8988T (cell line): ENCODE data around the gene MED25.

Source experiments
- DNase-seq: peaks from one replicate; pipeline ENCODE4 v3.0.0; 2011

The MED25 gene

DNA sequence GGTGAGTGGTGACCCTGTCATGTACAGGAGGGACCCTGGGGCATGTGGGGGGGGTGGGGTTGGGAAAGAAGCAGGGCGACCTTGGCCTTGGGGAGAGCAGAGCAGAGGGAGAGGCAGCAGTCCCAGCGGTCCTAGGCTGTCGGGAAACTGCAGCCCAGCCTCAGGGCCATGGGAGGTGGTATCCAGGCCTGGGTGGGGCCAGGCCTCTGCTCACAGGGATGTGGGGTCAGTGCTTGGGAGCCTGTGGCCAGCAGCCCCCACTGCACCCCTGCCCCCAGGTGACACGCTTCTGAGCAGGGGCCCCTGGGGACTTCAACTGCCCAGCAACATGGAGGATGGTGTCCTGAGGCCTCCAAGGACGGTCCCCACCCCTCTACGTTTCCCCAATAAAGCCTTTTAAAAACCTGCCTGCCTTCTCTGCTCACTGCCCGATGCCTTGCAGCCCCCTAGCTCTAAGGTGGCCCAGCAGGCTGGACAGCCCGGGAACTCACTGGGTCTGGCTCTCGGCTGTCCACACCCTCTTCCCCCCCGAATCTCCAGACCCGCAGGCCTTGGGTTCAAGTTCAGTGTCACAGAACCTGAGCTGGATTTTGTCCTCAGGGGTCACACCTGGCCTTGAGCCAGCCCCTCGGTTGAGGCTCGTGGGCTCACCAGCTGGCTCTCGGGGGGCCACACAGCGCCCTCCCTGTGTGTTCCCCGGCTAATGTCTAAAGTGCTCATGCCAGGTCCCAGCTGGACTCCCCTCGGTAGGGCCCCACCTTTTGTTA is 42.4 kb downstream of the MED25 start:
- no peak for DNase-seq

DNA sequence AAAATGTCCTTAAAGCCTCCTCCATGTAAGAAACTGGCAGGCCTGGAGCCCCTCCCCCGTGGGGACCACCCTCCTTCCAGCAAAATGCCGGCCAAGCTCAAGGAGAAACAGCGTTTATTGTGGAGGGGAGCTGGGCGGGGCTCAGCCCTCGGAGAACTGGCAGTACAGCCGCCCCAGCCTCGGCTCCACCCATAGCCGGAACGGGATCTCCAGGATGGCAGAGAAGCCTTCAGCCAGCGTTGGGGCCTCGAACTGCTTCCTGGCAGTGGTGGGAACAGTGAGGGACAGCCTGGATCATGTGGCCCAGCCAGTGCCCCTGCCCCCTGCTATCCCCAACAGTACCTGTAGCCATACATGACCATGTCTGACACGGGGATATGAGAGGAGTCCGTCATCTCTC is 43.0 kb downstream of the MED25 start:
- DNase-seq, result peak; percentile 54

DNA sequence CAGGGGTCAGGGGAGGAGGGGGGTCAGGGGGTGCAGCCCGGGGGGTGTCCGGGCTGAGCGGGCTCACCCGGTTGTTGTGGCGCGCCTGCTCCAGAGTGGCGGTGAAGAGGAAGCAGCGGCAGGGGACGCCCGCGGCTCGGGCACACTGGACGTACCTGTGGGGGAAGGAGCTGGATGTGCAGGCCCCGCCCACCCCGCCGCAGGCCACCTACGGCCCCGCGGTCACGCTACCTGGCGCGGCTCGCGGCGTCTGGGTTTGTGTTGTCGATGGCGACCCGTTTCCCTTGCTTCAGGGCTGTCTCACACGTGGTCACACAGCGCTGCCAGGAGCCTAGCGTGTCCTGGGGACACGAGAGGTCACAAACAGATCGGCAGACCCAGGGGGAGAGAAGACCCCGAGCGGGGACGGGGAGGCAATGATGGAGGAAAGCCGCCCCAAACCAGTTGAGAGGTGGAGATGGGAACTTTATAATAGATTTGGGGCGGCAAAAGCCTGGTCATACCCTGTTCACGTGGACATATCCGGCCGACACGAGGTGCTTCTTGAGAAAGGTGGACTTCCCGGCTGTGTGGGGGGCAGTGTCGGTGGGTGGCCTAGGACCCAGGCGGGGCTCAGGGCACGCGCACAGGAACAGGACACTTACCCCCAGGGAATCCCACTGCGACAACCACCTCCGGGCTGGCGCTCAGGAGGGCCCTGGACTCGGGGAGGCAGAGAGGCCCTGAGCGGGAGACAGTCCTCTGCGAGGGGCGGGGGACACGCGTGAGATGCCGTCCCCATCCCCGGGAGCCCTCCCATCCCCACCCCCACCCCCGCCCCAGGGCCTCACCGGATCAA is 43.7 kb downstream of the MED25 start:
- no peak for DNase-seq

- peak; percentile 62 for DNase-seq
Observed at GRCh38 chr19:49862391-49863253, 44.5 kb downstream of the MED25 start.

DNA sequence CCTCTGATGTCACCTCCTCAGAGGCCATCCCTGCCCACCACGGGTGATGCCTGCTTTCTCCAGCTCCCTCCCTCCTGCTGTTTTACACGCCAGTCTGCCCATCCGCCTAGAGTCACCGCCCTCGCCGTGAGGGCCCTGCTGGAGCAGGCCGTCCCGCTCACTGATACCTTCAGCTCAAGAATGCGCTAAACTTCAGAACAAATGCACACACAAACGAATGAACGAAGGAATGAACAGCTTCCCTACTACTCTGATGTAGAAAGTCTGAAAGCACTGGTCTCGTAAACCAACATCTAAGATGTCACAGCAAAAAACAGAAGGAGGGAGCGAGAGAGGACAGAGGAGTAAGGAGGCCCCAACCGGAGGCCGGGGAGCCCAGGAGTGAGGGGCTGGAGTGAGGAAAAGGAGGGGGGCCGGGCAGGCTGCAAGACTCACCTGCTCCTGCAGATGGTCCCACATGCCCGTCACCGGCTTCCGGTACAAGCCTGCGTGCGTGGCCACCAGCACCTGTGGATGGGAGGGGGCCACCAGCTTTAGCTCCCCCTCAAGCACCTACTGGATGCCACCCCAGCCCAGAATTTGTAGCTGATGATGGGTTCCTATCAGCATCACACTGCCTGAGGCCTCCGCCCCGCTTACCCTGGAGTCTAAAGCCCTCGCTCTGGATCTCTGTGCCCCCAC is 45.3 kb downstream of the MED25 start:
- no peak for DNase-seq

DNA sequence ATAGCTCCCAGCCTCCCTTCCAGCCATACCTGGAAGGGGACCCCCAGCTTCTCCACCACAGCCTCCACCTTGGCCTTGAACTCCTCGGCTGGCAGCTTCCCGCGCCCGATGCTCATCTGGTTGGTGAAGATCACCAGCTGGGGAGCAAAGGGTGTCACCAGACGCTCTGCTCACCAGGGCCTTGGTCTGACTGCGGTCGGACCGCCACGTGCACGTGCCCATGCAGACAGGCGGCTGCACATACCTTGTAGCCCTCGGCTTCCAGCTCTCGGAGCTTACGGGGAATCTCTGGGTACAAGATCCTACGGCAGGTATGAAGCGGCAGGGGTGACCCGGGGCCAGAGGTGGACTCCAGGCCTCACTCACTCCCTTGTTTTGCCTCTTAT is 45.8 kb downstream of the MED25 start:
- no peak for DNase-seq

- DNase-seq, result no peak
Observed at GRCh38 chr19:49864890-49865289, 46.8 kb downstream of the MED25 start.

DNA sequence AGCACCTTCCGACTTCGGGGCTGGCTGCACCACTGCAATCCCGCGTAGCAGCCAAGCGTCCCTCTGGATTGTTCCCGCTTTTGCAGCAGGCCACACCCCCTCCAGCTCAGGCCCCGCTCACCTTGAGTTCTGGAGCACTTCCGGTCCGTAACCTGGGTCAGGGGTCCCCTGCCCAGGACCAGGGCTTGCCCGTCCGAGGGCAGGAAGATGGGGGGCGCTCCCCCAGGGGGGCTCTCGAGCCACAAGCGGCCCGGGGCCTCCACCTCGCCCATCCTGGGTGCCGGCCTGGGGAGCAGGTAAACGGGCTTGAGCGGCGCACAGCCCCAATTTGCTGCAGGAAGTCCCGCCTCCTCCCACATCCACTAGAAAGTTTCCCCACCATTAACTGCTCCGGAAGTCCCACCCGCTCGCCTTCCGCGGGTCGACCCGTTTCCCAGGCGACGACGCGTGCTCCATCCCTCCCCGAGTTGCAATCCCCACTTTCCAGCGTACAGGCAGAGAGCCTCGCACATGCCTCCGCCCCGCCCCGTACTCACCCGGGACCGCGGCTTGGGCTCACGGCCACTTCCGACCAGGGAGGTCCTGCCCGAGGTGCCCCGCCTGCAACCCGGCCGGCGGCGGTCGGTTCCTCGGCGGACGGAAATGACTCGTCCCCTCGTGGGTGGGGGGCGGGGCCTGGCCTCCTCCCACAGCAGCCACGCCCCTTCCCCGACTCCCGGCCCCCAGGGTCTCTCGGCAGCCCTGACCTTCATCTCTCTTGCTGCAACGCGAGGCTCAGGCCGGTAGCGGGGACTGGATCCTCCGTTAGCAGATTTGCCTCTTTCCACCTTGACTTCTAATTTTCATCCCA is 49.1 kb downstream of the MED25 start, which contains the start of gene PNKP:
PNKP (minus strand) TSS at position 644 of the 850 bp plus-strand sequence; CDS start at position 272, 372 bp downstream.
- DNase-seq, result peak; percentile 80

- no peak for DNase-seq
Observed at GRCh38 chr19:49869009-49869483, 51.0 kb downstream of the MED25 start.

DNA sequence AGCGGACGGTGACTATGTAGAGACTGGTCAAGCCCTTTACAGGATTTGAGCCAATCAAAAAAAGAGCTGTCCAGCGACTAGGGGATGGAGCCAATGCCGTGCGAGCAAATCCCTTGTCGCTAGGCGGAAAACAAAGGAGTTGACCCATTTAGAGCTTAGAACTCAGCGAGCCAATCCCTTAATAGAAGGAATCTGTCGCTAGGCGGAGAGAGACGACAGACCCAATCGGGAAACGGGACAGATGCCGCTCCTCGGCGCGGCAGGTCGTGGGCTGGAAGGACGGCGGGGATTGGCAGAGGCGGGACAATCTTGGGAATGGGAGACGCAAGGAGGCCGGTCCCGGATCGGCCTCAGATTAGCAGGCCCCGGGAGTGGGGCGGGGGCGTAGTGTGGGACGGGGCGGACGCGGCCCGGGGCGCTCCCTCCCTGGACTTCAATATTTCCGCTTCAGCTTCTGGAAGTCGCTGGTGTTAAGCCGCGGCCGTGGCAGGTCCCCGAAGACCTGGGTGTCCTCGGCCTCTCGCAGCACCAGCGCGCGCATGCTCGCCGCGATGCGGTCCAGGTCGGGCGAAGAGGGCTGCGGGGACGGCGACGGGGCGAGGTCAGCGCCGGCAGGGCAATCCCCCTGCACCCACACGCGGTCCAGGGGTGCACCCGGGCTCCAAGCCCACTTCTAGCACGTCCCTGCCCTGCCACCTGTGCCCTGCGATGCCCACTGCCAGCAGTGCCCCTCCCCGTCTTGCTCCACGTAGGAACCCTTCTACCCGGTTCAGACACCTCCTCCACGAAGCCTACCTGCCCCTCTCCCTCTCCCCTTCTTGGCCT is 51.6 kb downstream of the MED25 start:
- DNase-seq, result peak; percentile 70

GRCh38 chr19:49870309-49870901 is 52.3 kb downstream of the MED25 start:
- no peak for DNase-seq

- no peak for DNase-seq
Observed at GRCh38 chr19:49871349-49871985, 53.4 kb downstream of the MED25 start.

- no peak for DNase-seq
Observed at GRCh38 chr19:49872245-49873128, 54.4 kb downstream of the MED25 start.

GRCh38 chr19:49873129-49873521 is 55.0 kb downstream of the MED25 start:
- DNase-seq, result no peak

- no peak for DNase-seq
Observed at GRCh38 chr19:49873834-49874233, 55.7 kb downstream of the MED25 start.

- no peak for DNase-seq
Observed at GRCh38 chr19:49874503-49875157, 56.5 kb downstream of the MED25 start.

DNA sequence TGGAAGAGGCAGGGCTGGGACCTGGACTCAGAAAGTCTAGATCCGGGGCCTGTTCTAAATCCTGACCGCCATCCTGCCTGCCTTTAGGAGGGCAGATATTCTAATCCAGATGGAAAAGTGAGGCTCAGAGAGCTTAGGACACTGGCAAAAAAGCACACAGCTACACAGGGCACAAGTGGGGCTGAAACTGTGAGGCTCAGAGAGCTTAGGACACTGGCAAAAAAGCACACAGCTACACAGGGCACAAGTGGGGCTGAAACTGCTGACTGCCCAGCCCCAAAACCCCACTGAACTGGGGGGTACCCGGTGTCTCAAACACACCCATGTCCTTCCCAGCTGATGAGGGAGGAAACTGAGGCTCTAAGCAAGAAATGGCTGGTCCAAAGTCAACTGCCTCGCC is 57.1 kb downstream of the MED25 start:
- no peak for DNase-seq

- no peak for DNase-seq
Observed at GRCh38 chr19:49875857-49876421, 57.9 kb downstream of the MED25 start.
